SK-N-SH (cell line): Measurements from ENCODE around the gene SHQ1. TPM values are rescaled to one million over a fixed set of nuclear protein-coding genes. Genes with fewer than 3 reads are reported as not detected.

Source experiments
- CTCF ChIA-PET: fragments of 300-600, 350-600 bp; formaldehyde crosslinking; extraction: SDS; loops from one replicate; lab custom pipeline; 2021; lab: Yijun Ruan, JAX
- POLR2A ChIA-PET: fragments of 350-600 bp; sonication (Branson Sonifier 250); formaldehyde crosslinking; extraction: SDS; loops from one replicate; lab custom pipeline; 2020; ENCODE audit warnings: antibody characterized with exemption, inconsistent platforms; lab: Yijun Ruan, JAX
- DNase-seq: peaks from one replicate; pipeline ENCODE4 v3.0.0; 2012
- H2AFZ ChIP-seq: fragments of 200-600 bp; sonication (generic); 2 replicates; pipeline ENCODE4 v1.8.1; 2016; ENCODE audit warnings: antibody characterized with exemption, mild to moderate bottlenecking, low read depth
- H3F3A ChIP-seq: fragments of 200-600 bp; sonication (generic); replicated peaks from 2 replicates; pipeline ENCODE3; 2016; ENCODE audit warnings: antibody characterized with exemption, mild to moderate bottlenecking; ENCODE audit not compliant: insufficient read depth
- H3K27ac ChIP-seq, 2 experiments: fragments of 200-500 bp in 1 of 2; fragments of 200-600 bp in 1 of 2; sonication (Bioruptor generic) in 1 of 2; sonication (generic), shearing (Covaris generic) in 1 of 2; 2 replicates each; pipeline versions ENCODE4 v1.5.1 to v1.6.1; 2014 to 2016; ENCODE audit warnings: low read depth in 2 of 2, inconsistent platforms in 1 of 2, low read length in 1 of 2, mild to moderate bottlenecking in 1 of 2, mixed read lengths in 1 of 2
- H3K27me3 ChIP-seq: fragments of 200-600 bp; sonication (generic), shearing (Covaris generic); 2 replicates; pipeline ENCODE4 v1.6.1; 2016; ENCODE audit warnings: mixed run types; ENCODE audit not compliant: insufficient read depth
- H3K36me3 ChIP-seq, 2 experiments: fragments of 200-500 bp in 1 of 2; fragments of 200-600 bp in 1 of 2; sonication (Bioruptor generic) in 1 of 2; sonication (generic) in 1 of 2; replicated peaks in 1 of 2; 2 replicates each; pipeline versions ENCODE3 to v1.5.1; 2014 to 2016; ENCODE audit warnings: low read length in 1 of 2, mild to moderate bottlenecking in 1 of 2; ENCODE audit not compliant: insufficient read depth in 2 of 2, control insufficient read depth in 1 of 2
- H3K4me1 ChIP-seq, 2 experiments: fragments of 200-500 bp in 1 of 2; fragments of 200-600 bp in 1 of 2; sonication (Bioruptor generic) in 1 of 2; sonication (generic), shearing (Covaris generic) in 1 of 2; 2 replicates each; pipeline versions ENCODE4 v1.5.1 to v1.6.1; 2014 to 2016; ENCODE audit warnings: low read depth in 1 of 2, low read length in 1 of 2, mixed run types in 1 of 2; ENCODE audit not compliant: insufficient read depth in 2 of 2, control insufficient read depth in 1 of 2
- H3K4me2 ChIP-seq: fragments of 200-600 bp; sonication (generic), shearing (Covaris generic); 2 replicates; pipeline ENCODE4 v1.6.1; 2017; ENCODE audit warnings: mixed run types
- H3K4me3 ChIP-seq, 2 experiments: fragments of 200-500 bp in 1 of 2; fragments of 200-600 bp in 1 of 2; sonication (Bioruptor generic) in 1 of 2; sonication (generic), shearing (Covaris generic) in 1 of 2; 2 replicates each; pipeline versions ENCODE4 v1.5.1 to v1.8.1; 2014 to 2016; ENCODE audit warnings: low read depth in 2 of 2, inconsistent platforms in 1 of 2, low read length in 1 of 2, mild to moderate bottlenecking in 1 of 2, mixed read lengths in 1 of 2, moderate library complexity in 1 of 2
- H3K79me2 ChIP-seq: fragments of 200-600 bp; sonication (generic); 2 replicates; pipeline ENCODE4 v1.8.1; 2017; ENCODE audit warnings: mild to moderate bottlenecking; ENCODE audit not compliant: insufficient read depth
- H3K9ac ChIP-seq: fragments of 200-600 bp; sonication (generic); 2 replicates; pipeline ENCODE4 v1.6.1; 2017; ENCODE audit warnings: mixed run types
- H3K9me2 ChIP-seq: fragments of 200-600 bp; sonication (generic); 2 replicates; pipeline ENCODE4 v1.6.1; 2017; ENCODE audit warnings: mixed run types
- H3K9me3 ChIP-seq: fragments of 200-600 bp; sonication (generic); 2 replicates; pipeline ENCODE4 v1.6.1; 2017; ENCODE audit warnings: mixed run types, mild to moderate bottlenecking, moderate library complexity
- H4K20me1 ChIP-seq: fragments of 200-600 bp; sonication (generic); 2 replicates; pipeline ENCODE4 v1.6.1; 2017; ENCODE audit warnings: mild to moderate bottlenecking, mixed run types; ENCODE audit not compliant: insufficient read depth
- EP300 ChIP-seq, 2 experiments: IDR thresholded peaks; 2 replicates each; pipeline versions ENCODE4 v1.4.0 to v1.6.1; 2012; ENCODE audit warnings: borderline replicate concordance in 1 of 2, low read depth in 1 of 2, low read length in 1 of 2
- FOXJ3 ChIP-seq: sonication (generic); formaldehyde crosslinking; IDR thresholded peaks from 2 replicates; pipeline ENCODE4 v1.5.1; 2020; ENCODE audit warnings: mild to moderate bottlenecking, missing genetic modification reagents
- GABPA ChIP-seq: IDR thresholded peaks from 2 replicates; pipeline ENCODE4 v1.4.0; 2012; ENCODE audit warnings: low read depth, mild to moderate bottlenecking
- MEF2A ChIP-seq: IDR thresholded peaks from 2 replicates; pipeline ENCODE4 v1.4.0; 2012; ENCODE audit warnings: low read depth, borderline replicate concordance
- MXI1 ChIP-seq: IDR thresholded peaks from 2 replicates; pipeline ENCODE4 v1.6.1; 2012; ENCODE audit warnings: mild to moderate bottlenecking, low read depth, low read length, improper control_type of control experiment
- NFIC ChIP-seq: IDR thresholded peaks from 2 replicates; pipeline ENCODE4 v1.4.0; 2012; ENCODE audit warnings: borderline replicate concordance
- RFX5 ChIP-seq: IDR thresholded peaks from 2 replicates; pipeline ENCODE4 v1.6.1; 2012; ENCODE audit warnings: mild to moderate bottlenecking, improper control_type of control experiment, low read length
- RXRA ChIP-seq: IDR thresholded peaks from 2 replicates; pipeline ENCODE4 v1.4.0; 2012; ENCODE audit warnings: low read depth, mild to moderate bottlenecking, borderline replicate concordance
- SIN3A ChIP-seq: IDR thresholded peaks from 2 replicates; pipeline ENCODE4 v1.6.1; 2012; ENCODE audit warnings: low read depth, mild to moderate bottlenecking, low read length, moderate library complexity, borderline replicate concordance
- SMC3 ChIP-seq: IDR thresholded peaks from 2 replicates; pipeline ENCODE4 v1.6.1; 2012; ENCODE audit warnings: low read depth, low read length, improper control_type of control experiment
- TAF1 ChIP-seq: IDR thresholded peaks from 2 replicates; pipeline ENCODE4 v1.6.1; 2012; ENCODE audit warnings: low read depth, mild to moderate bottlenecking, low read length, moderate library complexity, borderline replicate concordance
- TCF12 ChIP-seq: IDR thresholded peaks from 2 replicates; pipeline ENCODE4 v1.4.0; 2012
- ZBTB33 ChIP-seq: IDR thresholded peaks from 2 replicates; pipeline ENCODE4 v1.4.0; 2012; ENCODE audit warnings: low read depth, borderline replicate concordance
- WGBS: methylation state at CpG from one replicate; pipeline ENCODE4 v1.1.6; 2017; ENCODE audit warnings: low lambda C conversion rate; 5-methylcytosine and 5-hydroxymethylcytosine counted together
- polyA plus RNA-seq, 3 experiments: library from polyadenylated mRNA; depleted of rRNA; stranded (reverse); fragments of >200 nt; gene quantifications; 2 replicates each; pipeline ENCODE4 v1.2.3, GENCODE V29; 2012
- TF ChIP-seq, protein P1 (sequence below): IDR thresholded peaks from 2 replicates; pipeline ENCODE4 v1.6.1; 2012; ENCODE audit warnings: mild to moderate bottlenecking, low read depth, low read length, moderate library complexity

The SHQ1 gene
- polyA plus RNA-seq, 1 of the 3 experiments (the other 2 are of a cell fraction) = 10.5 TPM

GRCh38 chr3:72702390-72702789 is 145.9 kb downstream of the SHQ1 start:
- H3K79me2 ChIP-seq = no peaks in the 10 kb centered on the region
- TF ChIP-seq NFIC (no peak), MXI1 (no peak), SMC3 (no peak), RFX5 (no peak), TCF12 (no peak), SIN3A (no peak), GABPA (no peak), EP300 (IDR thresholded peaks at IDR 0.05; ENCODE audit: borderline replicate concordance in 1 of 2, low read depth in 1 of 2, low read length in 1 of 2) (no peak)
- TF ChIP-seq, all 33 proteins: peak for 0
- Histone ChIP-seq H3K27me3 (no peaks in the 10 kb centered on the region; the same call in 1 of the 2 replicates), H2AFZ (no peak overlapping the region), H3K4me3 (no peak overlapping the region), H3F3A (no peaks in the 10 kb centered on the region), H3K9me3 (no peaks in the 10 kb centered on the region), H3K9me2 (no peaks in the 10 kb centered on the region), H4K20me1 (no peaks in the 10 kb centered on the region), H3K36me3 (no peaks in the 10 kb centered on the region), H3K4me2 (no peak overlapping the region), H3K27ac (no peak overlapping the region), H3K4me1 (peaks cover 0 to 5% of the 10 kb centered on the region in 2 experiments; a peak in 1 of 4 replicates), H3K9ac (no peak overlapping the region)
- WGBS = 76% methylated on average over 7 of the region's 7 CpGs
- DNase-seq = no peak
- CTCF ChIA-PET = interaction anchor here (0.8 kb wide), 1 partner anchor 33 kb away, joined by 4 read pairs; no protein-coding TSS in a partner anchor
- POLR2A ChIA-PET = no interaction called here

GRCh38 chr3:72700106-72700505 is 148.1 kb downstream of the SHQ1 start:
- CTCF ChIA-PET = no interaction called here
- TF ChIP-seq ZBTB33 = no peak
- TF ChIP-seq, protein P1, sequence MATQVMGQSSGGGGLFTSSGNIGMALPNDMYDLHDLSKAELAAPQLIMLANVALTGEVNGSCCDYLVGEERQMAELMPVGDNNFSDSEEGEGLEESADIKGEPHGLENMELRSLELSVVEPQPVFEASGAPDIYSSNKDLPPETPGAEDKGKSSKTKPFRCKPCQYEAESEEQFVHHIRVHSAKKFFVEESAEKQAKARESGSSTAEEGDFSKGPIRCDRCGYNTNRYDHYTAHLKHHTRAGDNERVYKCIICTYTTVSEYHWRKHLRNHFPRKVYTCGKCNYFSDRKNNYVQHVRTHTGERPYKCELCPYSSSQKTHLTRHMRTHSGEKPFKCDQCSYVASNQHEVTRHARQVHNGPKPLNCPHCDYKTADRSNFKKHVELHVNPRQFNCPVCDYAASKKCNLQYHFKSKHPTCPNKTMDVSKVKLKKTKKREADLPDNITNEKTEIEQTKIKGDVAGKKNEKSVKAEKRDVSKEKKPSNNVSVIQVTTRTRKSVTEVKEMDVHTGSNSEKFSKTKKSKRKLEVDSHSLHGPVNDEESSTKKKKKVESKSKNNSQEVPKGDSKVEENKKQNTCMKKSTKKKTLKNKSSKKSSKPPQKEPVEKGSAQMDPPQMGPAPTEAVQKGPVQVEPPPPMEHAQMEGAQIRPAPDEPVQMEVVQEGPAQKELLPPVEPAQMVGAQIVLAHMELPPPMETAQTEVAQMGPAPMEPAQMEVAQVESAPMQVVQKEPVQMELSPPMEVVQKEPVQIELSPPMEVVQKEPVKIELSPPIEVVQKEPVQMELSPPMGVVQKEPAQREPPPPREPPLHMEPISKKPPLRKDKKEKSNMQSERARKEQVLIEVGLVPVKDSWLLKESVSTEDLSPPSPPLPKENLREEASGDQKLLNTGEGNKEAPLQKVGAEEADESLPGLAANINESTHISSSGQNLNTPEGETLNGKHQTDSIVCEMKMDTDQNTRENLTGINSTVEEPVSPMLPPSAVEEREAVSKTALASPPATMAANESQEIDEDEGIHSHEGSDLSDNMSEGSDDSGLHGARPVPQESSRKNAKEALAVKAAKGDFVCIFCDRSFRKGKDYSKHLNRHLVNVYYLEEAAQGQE = no peak
- no peak for TF ChIP-seq FOXJ3 (CRISPR knock-in tag)
- TF ChIP-seq RFX5 = no peak
- no peak for TF ChIP-seq RXRA
- no peak for TF ChIP-seq MEF2A
- TF ChIP-seq TAF1 = no peak

More at GRCh38 chr3:72700106-72700505, 148.1 kb downstream of the SHQ1 start:
- no peak for DNase-seq
- POLR2A ChIA-PET = no interaction called here
- H2AFZ ChIP-seq = no peak overlapping the region
- H3K9me3 ChIP-seq = no peaks in the 10 kb centered on the region
- H3K4me2 ChIP-seq = no peak overlapping the region
- H4K20me1 ChIP-seq = no peaks in the 10 kb centered on the region
- 50% methylated on average over 2 of the region's 2 CpGs for WGBS
- no peaks in the 10 kb centered on the region for H3K79me2 ChIP-seq
- peaks cover 0 to 5% of the 10 kb centered on the region in 2 experiments; a peak in 1 of 4 replicates for H3K4me1 ChIP-seq
- no peak overlapping the region for H3K27ac ChIP-seq
- no peaks in the 10 kb centered on the region for H3K36me3 ChIP-seq
- H3F3A ChIP-seq = no peaks in the 10 kb centered on the region
- H3K4me3 ChIP-seq = no peak overlapping the region
- H3K27me3 ChIP-seq = no peaks in the 10 kb centered on the region; the same call in 1 of the 2 replicates
- no peak overlapping the region for H3K9ac ChIP-seq
- H3K9me2 ChIP-seq = no peaks in the 10 kb centered on the region
